GM23338 (cell line): ENCODE measurements around the gene SV2C. TPM values are rescaled to one million over a fixed set of nuclear protein-coding genes. Genes with fewer than 3 reads are reported as not detected.

Source experiments
- ATAC-seq: fragments of 200-7000 bp; cut with Tn5 transposase; 3 replicates; pipeline ENCODE4 v1.9.1; 2020
- DNase-seq: peaks from one replicate; pipeline ENCODE4 v3.0.0-alpha.2; 2015; ENCODE audit warnings: low spot score
- H2AFZ ChIP-seq: fragments of 200-600 bp; sonication (generic); 2 replicates; pipeline ENCODE4 v1.8.0; 2016; ENCODE audit warnings: antibody characterized with exemption, mild to moderate bottlenecking, moderate library complexity
- H3F3A ChIP-seq: fragments of 200-600 bp; sonication (generic); replicated peaks from 2 replicates; pipeline ENCODE4 v1.8.0; 2017; ENCODE audit warnings: antibody characterized with exemption, mixed run types, low read depth
- H3K27ac ChIP-seq: fragments of 200-600 bp; sonication (generic); 2 replicates; pipeline ENCODE4 v1.6.1; 2016; ENCODE audit warnings: low read depth
- H3K27me3 ChIP-seq: fragments of 200-600 bp; sonication (generic); 2 replicates; pipeline ENCODE4 v1.8.0; 2016; ENCODE audit warnings: mild to moderate bottlenecking, mixed run types, moderate library complexity; ENCODE audit not compliant: insufficient read depth
- H3K36me3 ChIP-seq: fragments of 200-600 bp; sonication (generic); 2 replicates; pipeline ENCODE4 v1.8.0; 2016; ENCODE audit warnings: mild to moderate bottlenecking; ENCODE audit not compliant: insufficient read depth
- H3K4me1 ChIP-seq: fragments of 200-600 bp; sonication (generic); 2 replicates; pipeline ENCODE4 v1.8.0; 2016; ENCODE audit warnings: mild to moderate bottlenecking, moderate library complexity; ENCODE audit not compliant: insufficient read depth
- H3K4me2 ChIP-seq: fragments of 200-600 bp; sonication (generic); 2 replicates; pipeline ENCODE4 v1.7.1; 2017; ENCODE audit warnings: mixed run types
- H3K4me3 ChIP-seq: fragments of 200-600 bp; sonication (generic); 2 replicates; pipeline ENCODE4 v1.6.1; 2016; ENCODE audit warnings: mixed run types
- H3K79me2 ChIP-seq: fragments of 200-600 bp; sonication (generic); replicated peaks from 2 replicates; pipeline ENCODE4 v1.8.0; 2017; ENCODE audit warnings: mild to moderate bottlenecking; ENCODE audit not compliant: insufficient read depth
- H3K9me2 ChIP-seq: fragments of 200-600 bp; sonication (generic); 2 replicates; pipeline ENCODE4 v1.8.0; 2017; ENCODE audit not compliant: insufficient read depth
- H4K20me1 ChIP-seq: fragments of 200-600 bp; sonication (generic); replicated peaks from 2 replicates; pipeline ENCODE4 v1.8.0; 2017; ENCODE audit warnings: mild to moderate bottlenecking; ENCODE audit not compliant: insufficient read depth
- H3K27ac Mint-ChIP-seq: 2 replicates; pipeline ENCODE4 v1.8.0; 2020; ENCODE audit warnings: inconsistent platforms, mild to moderate bottlenecking, moderate library complexity, mixed read lengths
- H3K27me3 Mint-ChIP-seq: 3 replicates; pipeline ENCODE4 v1.8.0; 2022; ENCODE audit warnings: low read depth, mild to moderate bottlenecking, moderate library complexity, mixed read lengths, inconsistent platforms; ENCODE audit not compliant: insufficient read depth, poor library complexity
- H3K36me3 Mint-ChIP-seq: 3 replicates; pipeline ENCODE4 v1.8.0; 2021; ENCODE audit warnings: low read depth, mild to moderate bottlenecking, inconsistent platforms, moderate library complexity, mixed read lengths
- H3K4me1 Mint-ChIP-seq: 3 replicates; pipeline ENCODE4 v1.8.0; 2020; ENCODE audit warnings: mild to moderate bottlenecking, inconsistent platforms, mixed read lengths
- H3K4me3 Mint-ChIP-seq: 3 replicates; pipeline ENCODE4 v1.8.0; 2021; ENCODE audit warnings: moderate library complexity, mild to moderate bottlenecking, inconsistent platforms, mixed read lengths
- H3K9me3 Mint-ChIP-seq: 3 replicates; pipeline ENCODE4 v1.8.0; 2020; ENCODE audit warnings: moderate library complexity, mild to moderate bottlenecking, inconsistent platforms, mixed read lengths
- EZH2 ChIP-seq: fragments of 200-600 bp; sonication (generic); IDR thresholded peaks from one replicate; pipeline ENCODE4 v1.8.0; 2017; ENCODE audit warnings: antibody characterized with exemption, mild to moderate bottlenecking, low read depth; ENCODE audit not compliant: unreplicated experiment
- EZH2phosphoT487 ChIP-seq: fragments of 200-600 bp; sonication (generic); IDR thresholded peaks from one replicate; pipeline ENCODE4 v1.8.1; 2018; ENCODE audit warnings: antibody characterized with exemption; ENCODE audit not compliant: unreplicated experiment
- polyA plus RNA-seq: library from polyadenylated mRNA; unstranded; fragments of >200 nt; fragmentation: Nextera tagmentation; extraction: Ambion mirVana; gene quantifications from 2 replicates; pipeline ENCODE4 v1.2.1, GENCODE V29; 2016
- total RNA-seq: library from RNA; depleted of rRNA; stranded (reverse); fragments of >200 nt; shearing (Covaris generic); gene quantifications from 2 replicates; pipeline ENCODE4 v1.2.3, GENCODE V29; 2014
- TF ChIP-seq, protein P1 (sequence below): fragments of 250-450 bp; sonication (Bioruptor Pico); IDR thresholded peaks from 2 replicates; pipeline ENCODE4 v1.5.0; 2020; ENCODE audit warnings: mild to moderate bottlenecking, moderate library complexity
- TF ChIP-seq, protein P2 (sequence below), 2 experiments: fragments of 200-600 bp in 1 of 2; sonication (generic) in 1 of 2; conservative IDR thresholded peaks; 2 replicates each; pipeline versions ENCODE4 v1.5.1 to v1.6.1; 2016 to 2017; ENCODE audit warnings: antibody characterized with exemption in 2 of 2, low read depth in 2 of 2, mild to moderate bottlenecking in 2 of 2, moderate library complexity in 1 of 2

SV2C gene
- total and polyA plus RNA-seq, 2 experiments from 2014 or later, result 0.05 to 0.07 TPM

DNA sequence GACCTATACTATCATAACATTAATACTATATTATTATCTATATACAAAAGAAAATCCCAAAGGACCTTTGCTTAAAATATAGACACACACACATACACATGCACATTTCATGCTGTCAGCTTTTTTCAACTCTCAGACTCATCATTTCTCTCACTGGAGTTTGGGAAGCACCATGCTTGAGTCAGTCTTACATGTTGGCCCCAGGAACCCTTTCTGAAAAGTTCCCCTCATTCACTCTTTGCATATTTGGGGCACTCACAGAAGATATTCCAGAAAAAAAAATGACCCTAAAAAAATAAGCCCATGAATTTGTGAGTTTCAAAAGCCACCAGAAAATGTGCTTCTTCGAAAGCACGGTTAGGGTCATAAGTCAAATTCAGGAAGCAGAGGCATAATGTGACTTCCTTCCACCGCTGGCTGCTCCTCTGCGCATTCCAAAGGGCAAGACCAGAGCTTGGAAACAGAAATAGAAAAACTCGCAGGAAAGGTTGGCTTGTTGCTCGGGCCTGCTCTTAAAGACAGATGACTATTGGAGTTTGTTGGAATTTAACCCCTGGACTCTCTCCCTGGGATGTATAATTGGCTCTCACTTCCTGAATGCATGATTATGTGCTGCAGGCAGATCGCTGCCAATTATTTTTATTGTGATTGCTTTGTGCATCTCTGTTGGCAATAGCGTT is 190.2 kb downstream of the SV2C start (continued):
- TF ChIP-seq, protein P1, sequence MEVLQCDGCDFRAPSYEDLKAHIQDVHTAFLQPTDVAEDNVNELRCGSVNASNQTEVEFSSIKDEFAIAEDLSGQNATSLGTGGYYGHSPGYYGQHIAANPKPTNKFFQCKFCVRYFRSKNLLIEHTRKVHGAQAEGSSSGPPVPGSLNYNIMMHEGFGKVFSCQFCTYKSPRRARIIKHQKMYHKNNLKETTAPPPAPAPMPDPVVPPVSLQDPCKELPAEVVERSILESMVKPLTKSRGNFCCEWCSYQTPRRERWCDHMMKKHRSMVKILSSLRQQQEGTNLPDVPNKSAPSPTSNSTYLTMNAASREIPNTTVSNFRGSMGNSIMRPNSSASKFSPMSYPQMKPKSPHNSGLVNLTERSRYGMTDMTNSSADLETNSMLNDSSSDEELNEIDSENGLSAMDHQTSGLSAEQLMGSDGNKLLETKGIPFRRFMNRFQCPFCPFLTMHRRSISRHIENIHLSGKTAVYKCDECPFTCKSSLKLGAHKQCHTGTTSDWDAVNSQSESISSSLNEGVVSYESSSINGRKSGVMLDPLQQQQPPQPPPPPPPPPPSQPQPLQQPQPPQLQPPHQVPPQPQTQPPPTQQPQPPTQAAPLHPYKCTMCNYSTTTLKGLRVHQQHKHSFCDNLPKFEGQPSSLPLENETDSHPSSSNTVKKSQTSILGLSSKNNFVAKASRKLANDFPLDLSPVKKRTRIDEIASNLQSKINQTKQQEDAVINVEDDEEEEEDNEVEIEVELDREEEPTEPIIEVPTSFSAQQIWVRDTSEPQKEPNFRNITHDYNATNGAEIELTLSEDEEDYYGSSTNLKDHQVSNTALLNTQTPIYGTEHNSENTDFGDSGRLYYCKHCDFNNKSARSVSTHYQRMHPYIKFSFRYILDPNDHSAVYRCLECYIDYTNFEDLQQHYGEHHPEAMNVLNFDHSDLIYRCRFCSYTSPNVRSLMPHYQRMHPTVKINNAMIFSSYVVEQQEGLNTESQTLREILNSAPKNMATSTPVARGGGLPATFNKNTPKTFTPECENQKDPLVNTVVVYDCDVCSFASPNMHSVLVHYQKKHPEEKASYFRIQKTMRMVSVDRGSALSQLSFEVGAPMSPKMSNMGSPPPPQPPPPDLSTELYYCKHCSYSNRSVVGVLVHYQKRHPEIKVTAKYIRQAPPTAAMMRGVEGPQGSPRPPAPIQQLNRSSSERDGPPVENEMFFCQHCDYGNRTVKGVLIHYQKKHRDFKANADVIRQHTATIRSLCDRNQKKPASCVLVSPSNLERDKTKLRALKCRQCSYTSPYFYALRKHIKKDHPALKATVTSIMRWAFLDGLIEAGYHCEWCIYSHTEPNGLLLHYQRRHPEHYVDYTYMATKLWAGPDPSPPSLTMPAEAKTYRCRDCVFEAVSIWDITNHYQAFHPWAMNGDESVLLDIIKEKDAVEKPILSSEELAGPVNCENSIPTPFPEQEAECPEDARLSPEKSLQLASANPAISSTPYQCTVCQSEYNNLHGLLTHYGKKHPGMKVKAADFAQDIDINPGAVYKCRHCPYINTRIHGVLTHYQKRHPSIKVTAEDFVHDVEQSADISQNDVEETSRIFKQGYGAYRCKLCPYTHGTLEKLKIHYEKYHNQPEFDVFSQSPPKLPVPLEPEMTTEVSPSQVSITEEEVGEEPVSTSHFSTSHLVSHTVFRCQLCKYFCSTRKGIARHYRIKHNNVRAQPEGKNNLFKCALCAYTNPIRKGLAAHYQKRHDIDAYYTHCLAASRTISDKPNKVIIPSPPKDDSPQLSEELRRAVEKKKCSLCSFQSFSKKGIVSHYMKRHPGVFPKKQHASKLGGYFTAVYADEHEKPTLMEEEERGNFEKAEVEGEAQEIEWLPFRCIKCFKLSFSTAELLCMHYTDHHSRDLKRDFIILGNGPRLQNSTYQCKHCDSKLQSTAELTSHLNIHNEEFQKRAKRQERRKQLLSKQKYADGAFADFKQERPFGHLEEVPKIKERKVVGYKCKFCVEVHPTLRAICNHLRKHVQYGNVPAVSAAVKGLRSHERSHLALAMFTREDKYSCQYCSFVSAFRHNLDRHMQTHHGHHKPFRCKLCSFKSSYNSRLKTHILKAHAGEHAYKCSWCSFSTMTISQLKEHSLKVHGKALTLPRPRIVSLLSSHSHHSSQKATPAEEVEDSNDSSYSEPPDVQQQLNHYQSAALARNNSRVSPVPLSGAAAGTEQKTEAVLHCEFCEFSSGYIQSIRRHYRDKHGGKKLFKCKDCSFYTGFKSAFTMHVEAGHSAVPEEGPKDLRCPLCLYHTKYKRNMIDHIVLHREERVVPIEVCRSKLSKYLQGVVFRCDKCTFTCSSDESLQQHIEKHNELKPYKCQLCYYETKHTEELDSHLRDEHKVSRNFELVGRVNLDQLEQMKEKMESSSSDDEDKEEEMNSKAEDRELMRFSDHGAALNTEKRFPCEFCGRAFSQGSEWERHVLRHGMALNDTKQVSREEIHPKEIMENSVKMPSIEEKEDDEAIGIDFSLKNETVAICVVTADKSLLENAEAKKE (CRISPR knock-in tag), result no peak
- TF ChIP-seq, protein P2, sequence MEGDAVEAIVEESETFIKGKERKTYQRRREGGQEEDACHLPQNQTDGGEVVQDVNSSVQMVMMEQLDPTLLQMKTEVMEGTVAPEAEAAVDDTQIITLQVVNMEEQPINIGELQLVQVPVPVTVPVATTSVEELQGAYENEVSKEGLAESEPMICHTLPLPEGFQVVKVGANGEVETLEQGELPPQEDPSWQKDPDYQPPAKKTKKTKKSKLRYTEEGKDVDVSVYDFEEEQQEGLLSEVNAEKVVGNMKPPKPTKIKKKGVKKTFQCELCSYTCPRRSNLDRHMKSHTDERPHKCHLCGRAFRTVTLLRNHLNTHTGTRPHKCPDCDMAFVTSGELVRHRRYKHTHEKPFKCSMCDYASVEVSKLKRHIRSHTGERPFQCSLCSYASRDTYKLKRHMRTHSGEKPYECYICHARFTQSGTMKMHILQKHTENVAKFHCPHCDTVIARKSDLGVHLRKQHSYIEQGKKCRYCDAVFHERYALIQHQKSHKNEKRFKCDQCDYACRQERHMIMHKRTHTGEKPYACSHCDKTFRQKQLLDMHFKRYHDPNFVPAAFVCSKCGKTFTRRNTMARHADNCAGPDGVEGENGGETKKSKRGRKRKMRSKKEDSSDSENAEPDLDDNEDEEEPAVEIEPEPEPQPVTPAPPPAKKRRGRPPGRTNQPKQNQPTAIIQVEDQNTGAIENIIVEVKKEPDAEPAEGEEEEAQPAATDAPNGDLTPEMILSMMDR (conservative IDR thresholded peaks at IDR 0.05; ENCODE audit: low read depth in 2 of 2), result no peak

DNA sequence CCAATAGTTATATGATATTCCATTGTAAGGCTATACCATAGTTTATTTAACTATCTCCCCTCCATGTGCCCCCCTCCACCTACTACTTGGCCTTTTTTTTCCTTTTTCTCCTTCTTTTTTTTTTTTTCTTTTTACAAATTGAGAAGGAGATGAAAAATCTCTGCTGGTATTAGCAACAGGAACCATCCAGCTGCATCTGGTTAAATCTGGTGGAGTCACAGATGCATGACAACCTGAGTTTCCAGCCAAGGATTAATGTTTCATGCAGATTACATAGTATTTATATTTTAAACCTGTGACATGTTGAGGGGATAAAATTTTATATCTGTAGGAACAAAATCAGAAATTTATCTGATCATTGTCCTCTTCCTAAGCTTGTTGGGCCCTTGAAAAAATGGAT is 191.4 kb downstream of the SV2C start:
- H3K36me3 ChIP-seq, result no peaks in the 10 kb centered on the region
- no peak overlapping the region for H2AFZ ChIP-seq
- no peak overlapping the region for H3K4me2 ChIP-seq
- TF ChIP-seq EZH2 (no peak), EZH2phosphoT487 (no peak)
- no peak overlapping the region for H3K4me3 ChIP-seq
- Mint-ChIP-seq H3K9me3 (no peaks in the 10 kb centered on the region), H3K4me3 (no peak overlapping the region), H3K36me3 (no peaks in the 10 kb centered on the region), H3K27ac (no peak overlapping the region), H3K27me3 (peaks cover 3% of the 10 kb centered on the region), H3K4me1 (peaks cover 15% of the 10 kb centered on the region)
- no peaks in the 10 kb centered on the region for H4K20me1 ChIP-seq
- no peaks in the 10 kb centered on the region for H3K79me2 ChIP-seq
- peaks cover 9% of the 10 kb centered on the region; the same call in 1 of the 2 replicates for H3K9me2 ChIP-seq
- no peaks in the 10 kb centered on the region for H3K27me3 ChIP-seq
- H3F3A ChIP-seq, result no peaks in the 10 kb centered on the region
- ATAC-seq (no peak), DNase-seq (no peak)
- no peak overlapping the region for H3K27ac ChIP-seq
- no peaks in the 10 kb centered on the region; the same call in 1 of the 2 replicates for H3K4me1 ChIP-seq
